Measurements from ENCODE around the gene FYB1.

FYB1 gene

DNA sequence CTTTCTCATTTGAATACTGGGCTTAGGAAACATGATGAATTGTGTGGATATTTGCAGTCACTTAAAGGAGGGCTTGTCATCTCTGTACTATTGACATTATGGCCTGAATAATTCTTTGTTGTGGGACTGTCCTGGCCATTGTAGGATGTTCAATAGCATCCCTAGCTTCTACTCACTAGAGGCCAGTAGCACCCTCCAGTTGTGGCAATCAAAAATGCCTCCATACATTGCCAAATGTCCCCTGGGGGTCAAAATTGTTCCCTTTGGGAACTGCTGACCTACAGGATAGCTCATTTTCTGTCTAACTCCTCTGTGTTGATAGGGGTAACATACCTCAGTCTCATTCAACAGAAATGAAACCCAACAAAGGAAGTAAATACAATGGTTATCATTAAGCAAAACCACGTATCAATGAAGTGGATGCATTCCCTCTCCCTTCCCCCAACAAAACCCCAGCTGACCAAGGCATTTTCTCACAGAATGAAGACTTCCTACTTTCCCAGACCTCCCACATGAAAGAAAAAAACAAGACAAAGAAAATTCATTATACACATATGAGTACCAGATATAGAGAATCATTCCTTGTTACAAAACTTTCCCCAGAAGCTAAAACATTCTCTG lies 18.1 kb downstream of the FYB1 start:
- ChIA-PET CTCF (interaction anchor here (0.7 to 0.8 kb wide), 2 partner anchors 16 to 24 kb away, joined by 3 read pairs; no protein-coding TSS in a partner anchor), POLR2A (ENCODE audit: low non-redundant PET) (no interaction called here)
- TF ChIP-seq, protein P1, sequence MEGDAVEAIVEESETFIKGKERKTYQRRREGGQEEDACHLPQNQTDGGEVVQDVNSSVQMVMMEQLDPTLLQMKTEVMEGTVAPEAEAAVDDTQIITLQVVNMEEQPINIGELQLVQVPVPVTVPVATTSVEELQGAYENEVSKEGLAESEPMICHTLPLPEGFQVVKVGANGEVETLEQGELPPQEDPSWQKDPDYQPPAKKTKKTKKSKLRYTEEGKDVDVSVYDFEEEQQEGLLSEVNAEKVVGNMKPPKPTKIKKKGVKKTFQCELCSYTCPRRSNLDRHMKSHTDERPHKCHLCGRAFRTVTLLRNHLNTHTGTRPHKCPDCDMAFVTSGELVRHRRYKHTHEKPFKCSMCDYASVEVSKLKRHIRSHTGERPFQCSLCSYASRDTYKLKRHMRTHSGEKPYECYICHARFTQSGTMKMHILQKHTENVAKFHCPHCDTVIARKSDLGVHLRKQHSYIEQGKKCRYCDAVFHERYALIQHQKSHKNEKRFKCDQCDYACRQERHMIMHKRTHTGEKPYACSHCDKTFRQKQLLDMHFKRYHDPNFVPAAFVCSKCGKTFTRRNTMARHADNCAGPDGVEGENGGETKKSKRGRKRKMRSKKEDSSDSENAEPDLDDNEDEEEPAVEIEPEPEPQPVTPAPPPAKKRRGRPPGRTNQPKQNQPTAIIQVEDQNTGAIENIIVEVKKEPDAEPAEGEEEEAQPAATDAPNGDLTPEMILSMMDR (conservative IDR thresholded peaks at IDR 0.05; ENCODE audit: low read depth), result no peak
- DNase-seq (ENCODE audit: low spot score), result no peak
- H3K27ac ChIP-seq, result no peak overlapping the region

DNA sequence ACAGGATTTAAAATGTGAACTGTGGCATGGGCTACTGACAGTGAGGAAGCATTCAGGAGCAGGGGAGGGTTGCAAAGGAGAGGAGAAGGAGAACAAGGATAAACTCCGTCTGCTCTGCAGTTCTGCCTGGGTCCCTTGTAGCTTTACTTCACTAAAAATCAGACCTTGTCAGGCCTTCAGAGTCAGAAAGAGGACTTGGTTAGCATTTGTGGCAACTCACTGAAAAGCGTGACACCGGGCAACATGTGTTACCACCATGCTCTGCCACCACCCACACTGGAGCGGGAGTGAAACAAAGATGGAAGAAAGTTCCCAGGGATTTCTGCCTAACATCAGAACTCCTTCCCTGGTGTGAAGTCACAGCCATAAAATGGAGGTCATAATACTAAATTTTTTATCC lies 19.3 kb downstream of the FYB1 start:
- TF ChIP-seq, protein P1 (conservative IDR thresholded peaks at IDR 0.05; ENCODE audit: low read depth), result no peak
- H3K27ac ChIP-seq, result no peak overlapping the region
- no peak for DNase-seq (ENCODE audit: low spot score)
- ChIA-PET POLR2A (ENCODE audit: low non-redundant PET) (no interaction called here), CTCF (interaction anchor here (0.6 to 0.8 kb wide), 3 partner anchors 17 to 25 kb away, joined by 3 read pairs; no protein-coding TSS in a partner anchor)

DNA sequence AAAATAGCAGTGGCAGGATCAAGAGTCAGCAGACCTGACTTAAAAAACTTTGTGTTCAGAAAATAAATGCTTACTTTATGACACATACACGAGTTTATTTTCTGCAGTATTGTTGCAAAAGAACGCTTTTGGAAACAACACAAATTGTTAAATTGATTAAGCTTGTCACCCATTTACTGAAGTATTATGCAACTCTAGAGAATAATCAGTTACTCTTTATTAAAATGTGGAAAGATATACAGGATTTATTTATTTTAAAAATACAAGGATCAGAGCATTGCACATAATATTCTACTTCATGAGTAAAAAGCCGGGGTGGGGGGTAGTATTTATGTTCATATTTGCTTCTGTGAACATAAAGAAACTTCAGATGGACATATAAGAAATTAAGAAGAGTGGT lies 20.0 kb downstream of the FYB1 start:
- POLR2A ChIA-PET (ENCODE audit: low non-redundant PET), result no interaction called here
- no peak for DNase-seq (ENCODE audit: low spot score)
- CTCF ChIA-PET, result interaction anchor here (0.6 kb wide), 1 partner anchor 18 kb away, joined by 3 read pairs; no protein-coding TSS in a partner anchor
- TF ChIP-seq, protein P1 (conservative IDR thresholded peaks at IDR 0.05; ENCODE audit: low read depth), result no peak
- no peak overlapping the region for H3K27ac ChIP-seq

DNA sequence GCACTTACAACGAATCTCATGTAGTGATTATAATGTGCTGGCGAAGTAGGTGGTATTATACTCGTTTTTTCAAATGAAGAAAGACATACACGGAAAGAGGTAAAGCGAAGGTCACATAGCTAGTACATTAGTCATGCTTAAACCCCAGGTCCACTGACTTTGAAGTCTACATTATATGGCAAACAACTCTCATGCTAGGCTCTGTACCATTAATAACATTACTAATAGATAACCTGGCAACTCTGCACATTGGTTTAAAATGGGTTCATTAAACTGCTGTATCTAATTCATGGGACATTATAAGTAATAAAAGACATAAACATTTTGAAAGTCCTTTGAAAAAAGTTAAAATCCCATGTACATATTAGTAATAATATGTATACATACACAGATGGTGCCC lies 21.2 kb downstream of the FYB1 start:
- TF ChIP-seq, protein P1 (conservative IDR thresholded peaks at IDR 0.05; ENCODE audit: low read depth), result no peak
- ChIA-PET CTCF (interaction anchor here (0.6 kb wide), 1 partner anchor 1482 kb away, joined by 3 read pairs; the partner anchor contains the start of gene PTGER4), POLR2A (ENCODE audit: low non-redundant PET) (no interaction called here)
- no peak overlapping the region for H3K27ac ChIP-seq
- peak; percentile 83 for DNase-seq (ENCODE audit: low spot score)

DNA sequence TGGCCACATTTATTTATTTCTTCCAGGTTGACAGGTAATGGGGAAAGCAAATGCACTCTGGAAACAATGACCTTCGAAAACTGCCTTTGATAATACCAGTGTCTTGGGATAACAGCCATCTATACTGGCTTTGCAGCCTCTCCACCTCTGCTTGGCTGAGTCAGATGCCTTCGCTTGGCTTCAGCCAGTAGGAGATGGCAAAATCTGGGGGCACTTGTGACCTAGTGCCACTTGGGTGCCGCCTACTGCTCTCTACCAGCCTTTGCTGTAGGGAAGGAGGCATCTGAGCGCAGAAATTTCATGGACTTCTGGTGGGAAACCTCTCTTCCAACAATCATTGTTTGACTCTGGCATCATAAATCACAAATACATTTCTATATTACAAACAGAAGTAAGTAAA lies 21.8 kb downstream of the FYB1 start:
- CTCF ChIA-PET, result interaction anchor here (0.5 kb wide), 1 partner anchor 20 kb away, joined by 3 read pairs; no protein-coding TSS in a partner anchor
- TF ChIP-seq, protein P1 (conservative IDR thresholded peaks at IDR 0.05; ENCODE audit: low read depth), result no peak
- POLR2A ChIA-PET (ENCODE audit: low non-redundant PET), result no interaction called here
- DNase-seq (ENCODE audit: low spot score), result no peak
- no peak overlapping the region for H3K27ac ChIP-seq

DNA sequence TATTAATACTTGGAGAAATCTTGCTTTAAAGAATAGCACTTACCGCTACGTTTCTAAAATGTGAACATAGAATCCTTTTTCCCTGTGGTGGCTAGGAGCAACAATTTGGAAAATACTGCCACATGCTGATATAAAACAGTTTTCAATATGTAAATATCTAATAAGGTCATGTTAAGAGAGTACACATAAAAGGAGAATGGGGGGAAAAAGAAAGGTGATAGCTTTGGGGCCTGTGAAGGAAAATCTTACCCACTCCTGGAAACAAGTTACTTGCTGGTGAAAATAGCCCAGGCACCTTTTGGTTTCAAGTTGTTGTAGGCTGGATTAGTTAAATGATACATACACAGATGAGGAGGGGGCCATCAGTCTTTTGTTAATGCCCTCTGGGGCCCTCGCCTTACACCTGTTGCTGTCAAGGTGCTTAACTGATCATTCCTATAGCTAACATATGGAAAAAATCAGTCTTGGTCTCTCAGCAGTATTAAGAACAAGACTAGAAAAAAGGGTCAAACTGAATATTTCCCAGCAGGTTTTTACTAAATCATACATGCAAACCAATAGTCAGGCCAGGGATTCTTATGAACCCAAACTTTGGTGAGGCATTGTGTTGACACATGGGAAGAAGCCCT lies 24.1 kb downstream of the FYB1 start:
- TF ChIP-seq, protein P1 (conservative IDR thresholded peaks at IDR 0.05; ENCODE audit: low read depth), result no peak
- POLR2A ChIA-PET (ENCODE audit: low non-redundant PET), result no interaction called here
- no peak for DNase-seq (ENCODE audit: low spot score)
- CTCF ChIA-PET, result interaction anchor here (0.7 to 2.0 kb wide), 2 partner anchors 22 to 60 kb away, joined by 3 to 12 read pairs; no protein-coding TSS in a partner anchor
- H3K27ac ChIP-seq, result no peak overlapping the region
